Measurements from ENCODE around the gene APBA1.

DNA sequence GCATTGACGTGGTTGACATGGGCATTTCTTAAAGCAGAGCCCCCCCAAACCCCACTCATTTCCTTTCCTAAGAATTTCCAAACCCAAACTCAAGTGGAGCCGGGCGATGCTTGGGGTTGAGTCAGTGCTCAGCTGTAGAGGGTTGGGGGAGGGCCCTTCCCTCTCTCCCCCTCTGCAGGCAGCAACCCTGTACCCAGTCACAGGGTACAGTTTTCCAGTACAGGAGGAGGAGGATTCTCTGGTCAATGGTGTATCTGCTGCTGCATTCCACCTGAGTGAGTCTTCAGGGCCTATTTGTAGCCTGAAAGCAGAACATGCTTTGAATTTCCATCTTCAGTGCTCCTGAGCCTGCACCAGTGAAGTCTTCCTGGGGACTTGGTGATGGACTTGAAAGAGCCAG is 291.4 kb downstream of the APBA1 start:
- no peak for TF ChIP-seq ZFP3 (CRISPR knock-in tag; IDR thresholded peaks at IDR 0.05)
- no peak for TF ChIP-seq RARB (CRISPR knock-in tag; IDR thresholded peaks at IDR 0.05)
- no peak for TF ChIP-seq ZC3H10 (CRISPR knock-in tag; IDR thresholded peaks at IDR 0.05)
- no peak for TF ChIP-seq ZNF565 (CRISPR knock-in tag; conservative IDR thresholded peaks at IDR 0.05; ENCODE audit: low read depth)
- no peak for TF ChIP-seq OSR1 (CRISPR knock-in tag; IDR thresholded peaks at IDR 0.05)
- TF ChIP-seq, protein P1, sequence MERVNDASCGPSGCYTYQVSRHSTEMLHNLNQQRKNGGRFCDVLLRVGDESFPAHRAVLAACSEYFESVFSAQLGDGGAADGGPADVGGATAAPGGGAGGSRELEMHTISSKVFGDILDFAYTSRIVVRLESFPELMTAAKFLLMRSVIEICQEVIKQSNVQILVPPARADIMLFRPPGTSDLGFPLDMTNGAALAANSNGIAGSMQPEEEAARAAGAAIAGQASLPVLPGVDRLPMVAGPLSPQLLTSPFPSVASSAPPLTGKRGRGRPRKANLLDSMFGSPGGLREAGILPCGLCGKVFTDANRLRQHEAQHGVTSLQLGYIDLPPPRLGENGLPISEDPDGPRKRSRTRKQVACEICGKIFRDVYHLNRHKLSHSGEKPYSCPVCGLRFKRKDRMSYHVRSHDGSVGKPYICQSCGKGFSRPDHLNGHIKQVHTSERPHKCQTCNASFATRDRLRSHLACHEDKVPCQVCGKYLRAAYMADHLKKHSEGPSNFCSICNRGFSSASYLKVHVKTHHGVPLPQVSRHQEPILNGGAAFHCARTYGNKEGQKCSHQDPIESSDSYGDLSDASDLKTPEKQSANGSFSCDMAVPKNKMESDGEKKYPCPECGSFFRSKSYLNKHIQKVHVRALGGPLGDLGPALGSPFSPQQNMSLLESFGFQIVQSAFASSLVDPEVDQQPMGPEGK (CRISPR knock-in tag; IDR thresholded peaks at IDR 0.05; ENCODE audit: borderline replicate concordance), result no peak
- no peak for TF ChIP-seq CSDC2 (CRISPR knock-in tag; IDR thresholded peaks at IDR 0.05)
- no peak for TF ChIP-seq ARNTL (CRISPR knock-in tag; IDR thresholded peaks at IDR 0.05; ENCODE audit: borderline replicate concordance, low read depth)
- no peak for TF ChIP-seq PPARA (CRISPR knock-in tag; IDR thresholded peaks at IDR 0.05; ENCODE audit: borderline replicate concordance)
- TF ChIP-seq SNAI2 (CRISPR knock-in tag; IDR thresholded peaks at IDR 0.05), result no peak

Data from SK-N-SH treated with all-trans-retinoic acid at 6 μM for 48 hours (cell line).